HFF-Myc (cell line): ENCODE measurements around the gene EIF3K.

Source experiments
- DNase-seq: peaks from one replicate; pipeline ENCODE4 v3.0.0-alpha.2; 2011; ENCODE audit warnings: low read depth; ENCODE audit errors: extremely low read depth
- H3K4me3 ChIP-seq: replicated peaks from 2 replicates; pipeline ENCODE4 v1.5.1; 2011; ENCODE audit warnings: low read depth, mild to moderate bottlenecking, control low read depth, low read length
- CTCF ChIP-seq: IDR thresholded peaks from 2 replicates; pipeline ENCODE4 v1.5.1; 2012; ENCODE audit warnings: mild to moderate bottlenecking, low read depth, low read length, control low read depth; ENCODE audit errors: missing control alignments

Gene EIF3K

GRCh38 chr19:38583219-38583984 lies 35.6 kb upstream of the EIF3K start:
- DNase-seq: no peak
- H3K4me3 ChIP-seq: no peak overlapping the region
- TF ChIP-seq CTCF: no peak

- TF ChIP-seq CTCF: no peak
- no peak overlapping the region for H3K4me3 ChIP-seq
- DNase-seq: no peak
Observed at GRCh38 chr19:38583985-38584305, 35.0 kb upstream of the EIF3K start.

GRCh38 chr19:38587562-38587961 lies 31.4 kb upstream of the EIF3K start:
- no peak for DNase-seq
- no peak overlapping the region for H3K4me3 ChIP-seq
- no peak for TF ChIP-seq CTCF

GRCh38 chr19:38588041-38588440 lies 30.9 kb upstream of the EIF3K start:
- DNase-seq: no peak
- TF ChIP-seq CTCF: no peak
- no peak overlapping the region for H3K4me3 ChIP-seq

- DNase-seq: no peak
- no peak for TF ChIP-seq CTCF
- H3K4me3 ChIP-seq: no peak overlapping the region
Observed at GRCh38 chr19:38592940-38593339, 26.0 kb upstream of the EIF3K start.

DNA sequence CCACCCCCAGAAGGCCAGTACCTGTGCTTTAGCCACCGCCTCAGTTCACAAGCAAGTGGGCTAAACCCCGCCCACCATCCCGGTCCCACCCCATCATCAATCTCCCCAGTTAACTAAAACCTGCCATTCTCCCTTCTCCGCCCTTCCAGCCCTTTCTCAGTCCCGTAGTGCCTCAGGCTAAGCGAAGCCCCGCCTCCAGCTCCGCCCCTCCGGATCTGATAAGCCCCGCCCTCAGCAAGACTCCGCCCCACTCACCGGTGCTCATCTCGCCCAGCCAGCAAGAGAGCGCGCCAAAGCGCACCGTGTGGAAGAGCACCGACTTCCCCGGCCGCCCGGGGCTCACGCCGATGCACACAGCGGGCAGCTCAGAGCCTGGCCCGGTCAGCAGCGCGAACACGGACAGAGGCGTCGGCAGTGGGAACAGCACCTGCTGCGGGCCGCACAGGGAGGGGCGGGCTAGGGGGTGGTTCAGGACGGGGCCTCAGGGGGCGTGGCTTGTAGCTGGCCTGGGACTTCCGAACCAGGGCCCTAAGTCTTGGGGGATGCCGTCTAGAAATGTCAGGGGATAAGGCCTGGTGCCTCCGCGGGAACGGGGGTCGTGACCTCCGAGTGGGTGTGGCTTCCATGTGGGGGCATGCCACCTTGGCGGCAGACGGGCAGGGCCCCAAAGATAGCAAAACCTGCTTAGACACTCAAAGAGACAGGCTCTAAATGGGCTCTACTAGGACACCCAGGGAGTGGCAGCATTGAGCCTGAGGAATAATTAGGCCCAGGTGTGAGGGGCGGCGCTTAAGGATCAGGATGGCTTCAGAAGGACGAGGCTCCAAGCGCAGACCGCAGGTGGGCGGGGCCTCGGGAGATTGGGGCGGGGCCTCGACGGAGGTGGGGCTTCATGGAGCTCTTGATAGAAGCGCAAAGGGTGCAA lies 22.7 kb upstream of the EIF3K start:
- no peak overlapping the region for H3K4me3 ChIP-seq
- DNase-seq: peak; percentile 9
- no peak for TF ChIP-seq CTCF
